IPS-15b (cell line): ENCODE data around the gene PRRC2B.
A peak's percentile ranks its signal among the peaks of the same experiment; 100 is the strongest.

Source experiments
- H3K27me3 ChIP-seq: one replicate; pipeline ENCODE4 v1.6.1; 2013; ENCODE audit warnings: low read length; ENCODE audit not compliant: control insufficient read depth, insufficient read depth
- H3K36me3 ChIP-seq: one replicate; pipeline ENCODE4 v1.6.1; 2013; ENCODE audit warnings: low read length; ENCODE audit not compliant: control insufficient read depth, insufficient read depth
- H3K4me1 ChIP-seq: one replicate; pipeline ENCODE4 v1.6.1; 2013; ENCODE audit warnings: mild to moderate bottlenecking, low read length; ENCODE audit not compliant: control insufficient read depth, insufficient read depth
- H3K4me3 ChIP-seq: one replicate; pipeline ENCODE4 v1.5.1; 2013; ENCODE audit warnings: low read depth, low read length
- H3K9ac ChIP-seq: one replicate; pipeline ENCODE4 v1.6.1; 2013; ENCODE audit warnings: low read depth, mild to moderate bottlenecking, low read length
- H3K9me3 ChIP-seq: one replicate; pipeline ENCODE4 v1.6.1; 2013; ENCODE audit warnings: mild to moderate bottlenecking, low read length; ENCODE audit not compliant: control insufficient read depth, insufficient read depth

The PRRC2B gene

DNA sequence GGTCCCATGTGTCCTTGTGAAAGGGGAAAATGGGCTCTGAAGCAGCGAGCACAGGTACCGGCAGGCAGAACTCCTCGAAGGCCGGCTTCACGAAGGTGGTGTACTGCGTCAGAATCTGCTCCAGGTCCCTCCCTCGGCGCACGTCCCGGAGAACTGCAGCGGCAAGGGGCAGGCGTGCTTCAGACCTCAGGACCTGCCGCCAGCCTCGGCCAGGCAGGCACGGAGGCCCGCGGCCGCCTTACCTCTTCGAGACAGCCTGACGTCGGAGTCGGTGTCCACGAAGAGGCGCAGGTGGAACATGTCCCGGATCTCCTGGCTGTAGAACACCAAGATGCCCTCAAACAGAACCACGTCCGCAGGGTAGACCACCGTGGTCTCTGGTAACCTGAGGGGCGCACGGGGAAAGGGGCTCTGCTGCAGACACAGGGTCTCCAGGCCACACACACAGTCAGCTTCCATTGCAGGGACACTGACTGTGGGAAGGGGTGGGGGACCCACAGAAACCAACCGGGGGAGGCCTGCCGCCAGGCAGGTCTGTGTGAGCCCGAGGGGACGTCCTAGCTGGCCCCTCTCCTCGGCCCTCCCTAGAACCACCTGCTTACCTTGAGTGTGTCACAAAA, 135.1 kb downstream of the PRRC2B start:
- Histone ChIP-seq H3K4me3 (no peak overlapping the region), H3K4me1 (peaks cover 2% of the 10 kb centered on the region), H3K9me3 (no peaks in the 10 kb centered on the region), H3K27me3 (no peaks in the 10 kb centered on the region), H3K36me3 (peaks cover 43% of the 10 kb centered on the region), H3K9ac (no peak overlapping the region)

DNA sequence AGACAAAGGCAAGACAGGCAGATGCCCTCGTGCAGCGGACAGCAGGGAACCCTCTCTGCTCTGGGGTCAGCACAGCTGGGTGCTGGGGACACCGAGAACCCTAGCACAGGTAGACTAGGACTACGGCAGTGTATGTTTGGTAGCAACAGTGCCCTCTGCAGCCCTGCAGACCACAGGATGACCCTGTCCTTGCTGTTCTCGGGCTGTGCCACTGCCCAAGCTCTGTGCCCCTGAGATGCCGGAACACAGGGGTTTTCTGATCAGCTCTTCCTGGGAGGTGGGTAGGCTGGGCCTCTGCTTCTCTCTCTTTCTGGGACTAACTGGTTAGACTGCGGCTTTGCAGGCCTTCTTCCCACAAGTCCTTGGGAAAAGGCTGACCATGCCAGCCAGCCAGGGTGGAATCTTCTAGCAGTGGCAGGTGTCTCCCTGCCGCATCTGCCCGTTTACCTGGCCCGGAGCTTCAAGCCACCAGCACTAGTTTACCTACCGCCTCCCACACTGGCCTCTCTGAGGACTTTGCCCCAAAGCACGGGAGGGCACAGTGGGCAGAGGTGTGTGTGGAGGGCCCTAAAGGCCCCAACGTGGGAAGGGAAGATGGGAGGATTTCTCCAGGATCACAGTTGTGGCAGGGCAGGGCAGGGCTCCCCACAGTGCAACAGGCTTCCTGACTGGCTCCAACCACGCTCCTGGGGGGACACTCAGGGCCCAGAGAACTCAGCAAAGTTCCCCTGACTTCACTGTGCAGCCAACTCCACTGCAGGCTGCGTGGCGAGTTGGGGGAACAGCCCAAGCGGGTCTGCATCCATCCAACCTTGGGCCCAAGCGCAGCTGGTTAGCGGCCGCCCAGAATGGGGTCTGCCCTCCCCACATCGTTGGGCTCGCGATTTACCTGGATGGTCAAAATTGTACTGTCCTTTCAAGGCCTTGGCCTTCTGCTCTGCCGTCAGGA, 136.0 kb downstream of the PRRC2B start:
- peaks cover 34% of the 10 kb centered on the region for H3K36me3 ChIP-seq
- H3K9me3 ChIP-seq: no peaks in the 10 kb centered on the region
- H3K4me1 ChIP-seq: peaks cover 2% of the 10 kb centered on the region
- H3K27me3 ChIP-seq: no peaks in the 10 kb centered on the region
- H3K4me3 ChIP-seq: peak overlapping the region; percentile 84
- H3K9ac ChIP-seq: peak overlapping the region; percentile 71

DNA sequence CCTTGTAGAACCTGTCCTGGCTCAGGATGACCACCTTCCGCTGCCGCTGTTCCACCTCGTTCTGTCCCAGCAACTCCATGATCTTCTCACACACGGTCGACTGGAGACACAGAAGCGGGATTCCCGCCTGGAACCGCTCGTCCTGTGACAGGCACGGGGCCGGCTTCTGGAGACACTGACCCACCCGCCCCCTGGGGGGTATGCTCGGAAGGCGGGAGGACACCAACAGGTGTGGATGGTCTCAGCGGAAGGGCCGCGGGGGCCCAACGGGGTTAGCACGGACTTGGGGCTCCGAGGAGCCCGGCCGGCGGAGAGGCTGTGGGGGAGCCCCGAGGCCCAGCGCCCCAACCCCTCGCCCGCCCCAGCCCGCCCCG, 136.6 kb downstream of the PRRC2B start:
- peak overlapping the region; percentile 84 for H3K4me3 ChIP-seq
- no peaks in the 10 kb centered on the region for H3K9me3 ChIP-seq
- H3K4me1 ChIP-seq: peaks cover 2% of the 10 kb centered on the region
- H3K27me3 ChIP-seq: no peaks in the 10 kb centered on the region
- H3K36me3 ChIP-seq: peaks cover 31% of the 10 kb centered on the region
- H3K9ac ChIP-seq: peak overlapping the region; percentile 71

DNA sequence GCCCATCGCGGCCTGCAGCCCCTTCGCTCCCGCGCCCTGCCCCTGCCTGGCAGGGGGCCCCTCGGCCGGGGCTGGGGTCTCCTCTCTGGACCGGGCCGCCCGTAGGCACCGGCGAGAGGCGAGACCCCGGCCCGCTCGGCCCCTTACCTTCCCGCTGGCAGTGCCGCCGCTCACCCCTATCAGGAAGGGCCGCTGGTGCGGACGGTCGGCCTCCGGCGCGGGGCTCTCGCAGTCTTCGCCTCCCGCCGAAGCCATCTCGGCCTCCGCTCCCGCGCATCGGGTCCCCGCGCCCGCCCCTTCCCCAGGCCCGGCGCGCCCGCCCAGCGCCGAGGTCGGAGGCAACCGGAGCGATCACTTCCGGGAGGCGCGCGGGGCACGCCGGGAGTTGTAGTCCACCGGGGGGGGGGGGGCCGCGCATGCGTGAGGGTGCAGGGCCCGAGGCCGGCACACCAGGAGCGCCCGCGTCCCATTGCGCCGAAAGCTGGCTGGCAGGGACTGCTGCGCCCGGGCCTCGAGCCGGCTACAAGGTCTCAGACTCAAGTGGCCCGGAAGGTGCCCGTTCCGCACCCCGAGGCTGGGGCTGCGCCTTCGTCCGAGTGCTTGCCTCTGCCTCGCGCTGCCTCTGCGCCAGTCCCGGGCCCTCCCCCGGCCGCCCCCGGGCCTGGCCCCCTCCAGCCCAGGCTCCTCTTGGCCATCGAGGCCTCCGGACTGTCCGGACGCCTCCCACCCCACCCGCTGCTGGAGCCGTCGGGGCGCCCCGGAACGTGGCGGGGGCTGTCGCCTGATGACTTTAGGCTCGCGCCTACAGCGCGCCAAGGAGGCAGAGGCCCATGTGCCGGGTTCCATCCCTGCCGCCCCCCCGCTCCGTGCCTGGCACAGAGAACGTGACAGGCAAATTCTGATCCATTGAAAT, 137.3 kb downstream of the PRRC2B start, which contains the start of gene UCK1:
Gene UCK1, minus strand, starts transcription at position 344 of the 913 bp plus-strand sequence. Its CDS starts 89 bp downstream, at position 255.
- Histone ChIP-seq H3K4me1 (peaks cover 2% of the 10 kb centered on the region), H3K36me3 (peaks cover 27% of the 10 kb centered on the region), H3K27me3 (no peaks in the 10 kb centered on the region), H3K9me3 (no peaks in the 10 kb centered on the region), H3K4me3 (peak within 1 kb of the TSS; percentile 84), H3K9ac (peak within 1 kb of the TSS; percentile 71)

DNA sequence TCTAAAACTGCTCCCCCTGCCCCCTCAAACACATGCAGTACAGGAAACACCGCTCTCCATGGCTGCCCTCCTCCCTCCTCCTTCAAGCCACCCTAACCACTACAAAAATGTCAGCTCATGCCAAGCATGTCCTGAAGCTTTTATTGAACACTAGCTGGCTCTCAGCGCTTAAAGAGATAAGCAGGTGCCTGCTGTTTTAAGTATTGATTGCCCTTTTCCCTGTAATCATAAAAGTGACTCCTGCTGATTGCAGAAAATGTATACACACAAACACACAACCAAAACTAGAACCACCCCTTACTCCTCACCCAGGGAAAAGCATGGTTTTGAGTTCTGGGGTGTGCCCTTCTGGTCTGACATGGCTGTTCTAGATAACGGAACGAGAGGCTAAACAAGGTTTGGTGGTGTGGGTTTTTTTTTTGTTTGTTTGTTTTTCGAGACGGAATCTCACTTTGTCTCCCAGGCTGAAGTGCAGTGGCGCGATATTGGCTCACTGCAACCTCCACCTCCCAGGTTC, 140.9 kb downstream of the PRRC2B start:
- peaks cover 2% of the 10 kb centered on the region for H3K4me1 ChIP-seq
- no peaks in the 10 kb centered on the region for H3K27me3 ChIP-seq
- H3K9ac ChIP-seq: no peak overlapping the region
- no peak overlapping the region for H3K4me3 ChIP-seq
- H3K9me3 ChIP-seq: no peaks in the 10 kb centered on the region
- no peaks in the 10 kb centered on the region for H3K36me3 ChIP-seq

DNA sequence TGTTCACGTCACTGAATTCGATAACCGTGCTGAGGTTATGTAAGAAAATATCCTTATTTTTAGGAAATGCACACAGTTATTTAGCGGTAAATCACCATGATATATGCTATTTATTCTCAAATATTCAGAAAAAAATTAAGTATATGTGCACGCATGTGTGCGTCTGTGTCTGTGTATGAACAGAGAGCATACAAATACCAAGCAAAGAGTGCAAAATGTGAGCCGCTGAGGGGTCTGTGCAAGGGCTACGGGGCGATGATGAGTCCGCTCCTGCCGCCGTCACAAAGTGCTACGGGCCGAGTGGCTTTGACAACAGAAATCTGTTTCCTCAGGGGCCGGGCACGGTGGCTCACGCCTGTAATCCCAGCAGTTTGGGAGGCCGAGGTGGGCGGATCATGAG, 144.1 kb downstream of the PRRC2B start:
- no peaks in the 10 kb centered on the region for H3K9me3 ChIP-seq
- no peaks in the 10 kb centered on the region for H3K36me3 ChIP-seq
- no peak overlapping the region for H3K4me3 ChIP-seq
- no peak overlapping the region for H3K9ac ChIP-seq
- H3K4me1 ChIP-seq: no peaks in the 10 kb centered on the region
- no peaks in the 10 kb centered on the region for H3K27me3 ChIP-seq

DNA sequence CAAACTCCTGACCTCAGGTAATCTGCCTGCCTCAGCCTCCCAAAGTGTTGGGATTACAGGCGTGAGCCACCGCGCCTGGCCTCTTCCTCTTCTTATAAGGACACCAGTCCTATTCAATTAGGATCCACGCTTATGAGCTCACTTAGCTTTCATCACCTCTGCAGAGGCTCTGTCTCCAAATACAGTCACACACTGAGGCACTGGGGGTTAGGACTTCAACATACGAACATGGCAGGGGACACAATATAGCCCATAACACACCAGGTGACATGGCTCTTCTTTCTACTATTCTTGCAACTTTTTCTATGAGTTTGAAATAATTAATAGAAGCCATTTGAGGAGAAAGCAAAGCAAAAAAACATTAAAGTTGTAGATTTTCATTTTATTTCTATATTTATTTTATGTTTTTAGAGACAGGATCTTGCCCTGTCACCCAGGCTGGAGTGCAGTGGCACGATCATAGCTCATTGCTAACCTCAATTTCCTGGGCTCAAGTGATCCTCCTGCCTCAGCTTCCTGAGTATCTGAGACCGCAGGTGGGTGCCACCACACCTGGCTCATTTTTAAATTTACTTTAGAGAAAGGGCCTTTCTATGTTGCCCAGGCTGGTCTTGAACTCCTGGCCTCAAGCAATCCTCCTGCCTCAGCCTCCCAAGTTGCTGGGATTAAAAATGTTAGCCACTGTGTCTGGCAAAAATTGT, 145.5 kb downstream of the PRRC2B start:
- H3K27me3 ChIP-seq: peaks cover 2% of the 10 kb centered on the region
- H3K4me1 ChIP-seq: no peaks in the 10 kb centered on the region
- no peak overlapping the region for H3K9ac ChIP-seq
- H3K4me3 ChIP-seq: no peak overlapping the region
- H3K9me3 ChIP-seq: peaks cover 10% of the 10 kb centered on the region
- H3K36me3 ChIP-seq: no peaks in the 10 kb centered on the region

DNA sequence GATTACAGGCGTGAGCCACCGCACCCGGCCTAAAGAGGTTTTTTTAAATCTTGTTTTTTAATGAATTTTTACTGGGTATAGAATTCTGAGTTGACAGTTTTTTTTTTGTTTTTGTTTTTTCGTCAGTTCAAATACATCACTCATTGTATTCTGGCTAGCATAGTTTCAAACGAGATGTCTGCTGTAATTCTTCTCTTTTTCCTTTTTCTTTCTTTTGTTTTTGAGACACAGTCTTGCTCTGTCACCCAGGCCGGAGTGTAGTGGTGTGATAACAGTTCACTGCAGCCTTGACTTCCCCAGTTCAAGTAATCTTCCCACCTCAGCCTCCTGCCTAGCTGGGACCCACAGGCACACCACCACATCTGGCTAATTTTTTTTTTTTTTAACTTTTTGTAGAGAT, 149.3 kb downstream of the PRRC2B start:
- Histone ChIP-seq H3K9ac (no peak overlapping the region), H3K4me3 (no peak overlapping the region), H3K9me3 (peaks cover 12% of the 10 kb centered on the region), H3K27me3 (peaks cover 21% of the 10 kb centered on the region), H3K4me1 (no peaks in the 10 kb centered on the region), H3K36me3 (no peaks in the 10 kb centered on the region)

DNA sequence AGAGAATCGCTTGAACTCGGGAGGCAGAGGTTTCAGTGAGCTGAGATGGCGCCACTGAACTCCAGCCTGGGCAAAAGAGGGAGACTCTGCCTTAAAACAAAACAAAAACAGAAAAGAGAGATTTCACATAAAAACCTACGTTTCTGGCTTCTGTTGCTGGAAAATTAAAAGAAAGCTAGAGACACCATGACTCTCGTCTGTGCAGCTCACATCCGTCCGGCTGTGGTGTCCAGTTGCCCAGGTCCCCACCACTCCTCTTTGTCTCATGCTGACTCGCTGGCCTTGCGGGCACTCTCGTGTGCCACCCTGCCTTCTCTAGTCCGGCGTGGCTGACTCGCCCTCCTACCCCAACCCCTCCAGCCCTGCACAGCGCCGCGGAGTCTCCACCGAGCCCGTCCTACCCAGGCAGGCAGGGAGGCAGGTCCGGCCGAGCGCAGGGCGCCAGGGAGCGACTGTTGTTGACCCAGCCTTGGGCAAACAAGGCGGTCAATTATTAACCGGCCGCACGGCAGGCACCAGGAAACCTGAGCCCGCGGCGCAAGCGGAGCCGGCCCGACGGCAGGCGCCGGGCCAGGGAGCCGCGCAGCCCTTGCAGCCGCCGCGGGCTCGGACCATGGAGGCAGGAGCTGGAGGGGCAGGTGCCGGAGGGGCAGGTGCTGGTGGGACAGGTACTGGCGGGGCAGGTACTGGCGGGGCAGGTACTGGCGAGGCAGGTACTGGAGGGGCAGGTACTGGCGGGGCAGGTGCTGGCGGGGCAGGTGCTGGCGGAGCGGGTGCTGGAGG, 151.3 kb downstream of the PRRC2B start, which contains the start of gene PRRT1B:
Gene PRRT1B, plus strand, starts transcription at position 521 of the 783 bp plus-strand sequence. Its CDS starts 93 bp downstream, at position 614.
- peak within 1 kb of the TSS; percentile 12 for H3K9ac ChIP-seq
- peak within 1 kb of the TSS; percentile 62 for H3K4me3 ChIP-seq
- H3K4me1 ChIP-seq: no peaks in the 10 kb centered on the region
- peaks cover 12% of the 10 kb centered on the region for H3K9me3 ChIP-seq
- H3K36me3 ChIP-seq: no peaks in the 10 kb centered on the region
- H3K27me3 ChIP-seq: peaks cover 21% of the 10 kb centered on the region

DNA sequence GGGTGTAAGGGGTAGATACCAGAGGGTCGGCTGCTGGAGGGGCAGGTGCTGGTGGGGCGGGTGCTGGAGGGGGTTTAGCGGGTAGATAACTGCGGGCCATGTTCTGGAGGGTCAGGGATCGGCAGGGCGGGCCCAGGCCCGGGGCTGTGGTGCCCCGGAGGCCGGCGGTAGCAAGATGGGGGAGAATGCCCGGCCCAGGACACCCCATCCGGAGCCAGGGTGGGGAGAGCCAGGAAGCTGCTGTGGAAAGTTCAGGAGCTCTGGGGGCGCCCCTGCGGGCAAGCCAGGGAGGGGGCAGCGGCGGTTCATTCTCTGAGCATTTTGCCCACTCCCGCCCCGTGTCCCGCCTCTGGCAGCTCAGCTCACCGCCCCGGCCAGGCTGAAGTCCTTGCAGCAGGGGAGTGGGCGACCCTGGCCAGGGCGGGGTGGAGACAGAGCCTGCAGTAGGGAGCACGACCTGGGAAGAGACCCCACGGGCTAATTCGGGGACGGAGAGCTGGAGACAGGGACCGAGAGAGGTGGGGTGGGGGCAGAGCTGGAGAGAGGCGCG, 152.0 kb downstream of the PRRC2B start:
- Histone ChIP-seq H3K27me3 (peaks cover 21% of the 10 kb centered on the region), H3K36me3 (no peaks in the 10 kb centered on the region), H3K9me3 (peaks cover 12% of the 10 kb centered on the region), H3K4me3 (peak overlapping the region; percentile 62), H3K9ac (peak overlapping the region; percentile 12), H3K4me1 (no peaks in the 10 kb centered on the region)
